WTC11 (cell line): ENCODE measurements around the gene STX5. TPM values are rescaled to one million over a fixed set of nuclear protein-coding genes. Genes with fewer than 3 reads are reported as not detected.

ENCODE experiments used
- ATAC-seq: fragments of 200-7000 bp; cut with Tn5 transposase; 2 replicates; pipeline ENCODE4 v1.10.0; 2021; ENCODE audit warnings: mild to moderate bottlenecking, moderate library complexity
- CTCF ChIA-PET: fragments of 300-600 bp; sonication (Branson Sonifier 250); formaldehyde crosslinking; loops from one replicate; lab custom pipeline; 2021; ENCODE audit warnings: antibody characterized with exemption; lab: Charles Lee
- POLR2A ChIA-PET: fragments of 350-600 bp; sonication (Branson Sonifier 250); formaldehyde crosslinking; loops from one replicate; lab custom pipeline; 2021; ENCODE audit warnings: antibody characterized with exemption; lab: Charles Lee
- DNase-seq: peaks from one replicate; pipeline ENCODE4 v3.0.0; 2021; ENCODE audit warnings: low spot score
- H3K27ac Mint-ChIP-seq: 2 replicates; pipeline ENCODE4 v1.8.0; 2021; ENCODE audit warnings: mixed read lengths
- H3K27me3 Mint-ChIP-seq: 2 replicates; pipeline ENCODE4 v1.8.0; 2021; ENCODE audit warnings: low read depth, mild to moderate bottlenecking, moderate library complexity, mixed read lengths
- H3K36me3 Mint-ChIP-seq: 2 replicates; pipeline ENCODE4 v1.8.0; 2021; ENCODE audit warnings: mixed read lengths
- H3K4me1 Mint-ChIP-seq: 2 replicates; pipeline ENCODE4 v1.8.0; 2022; ENCODE audit warnings: mixed read lengths
- H3K4me3 Mint-ChIP-seq: 2 replicates; pipeline ENCODE4 v1.8.0; 2021; ENCODE audit warnings: mild to moderate bottlenecking, moderate library complexity, mixed read lengths
- H3K9me3 Mint-ChIP-seq: 2 replicates; pipeline ENCODE4 v1.8.0; 2021; ENCODE audit warnings: mixed read lengths
- AFF4 ChIP-seq: sonication (generic); formaldehyde crosslinking; IDR thresholded peaks from 2 replicates; pipeline ENCODE4 v1.8.1; 2023; ENCODE audit warnings: mild to moderate bottlenecking, missing genetic modification reagents, borderline replicate concordance
- ATF2 ChIP-seq: sonication (generic); formaldehyde crosslinking; IDR thresholded peaks from 2 replicates; pipeline ENCODE4 v1.8.1; 2022; ENCODE audit warnings: low read depth, missing genetic modification reagents, borderline replicate concordance
- E2F1 ChIP-seq: sonication (generic); formaldehyde crosslinking; IDR thresholded peaks from 2 replicates; pipeline ENCODE4 v1.8.0; 2022; ENCODE audit warnings: mild to moderate bottlenecking, missing genetic modification reagents
- KAT7 ChIP-seq: sonication (generic); formaldehyde crosslinking; IDR thresholded peaks from 2 replicates; pipeline ENCODE4 v1.8.1; 2023; ENCODE audit warnings: missing genetic modification reagents, mild to moderate bottlenecking, borderline replicate concordance
- NR1H2 ChIP-seq: sonication (generic); formaldehyde crosslinking; IDR thresholded peaks from 2 replicates; pipeline ENCODE4 v1.9.0; 2021; ENCODE audit warnings: mild to moderate bottlenecking, moderate library complexity, missing genetic modification reagents
- PRDM15 ChIP-seq: sonication (generic); formaldehyde crosslinking; IDR thresholded peaks from 2 replicates; pipeline ENCODE4 v1.8.0; 2022; ENCODE audit warnings: missing genetic modification reagents
- SMAD3 ChIP-seq: sonication (generic); formaldehyde crosslinking; IDR thresholded peaks from 2 replicates; pipeline ENCODE4 v1.8.0; 2022; ENCODE audit warnings: missing genetic modification reagents, mild to moderate bottlenecking, borderline replicate concordance
- SP1 ChIP-seq: sonication (generic); formaldehyde crosslinking; conservative IDR thresholded peaks from 2 replicates; pipeline ENCODE4 v1.8.1; 2022; ENCODE audit warnings: missing genetic modification reagents
- TP53 ChIP-seq: sonication (generic); formaldehyde crosslinking; IDR thresholded peaks from 2 replicates; pipeline ENCODE4 v1.8.1; 2023; ENCODE audit warnings: mild to moderate bottlenecking, missing genetic modification reagents
- ZMAT4 ChIP-seq: fragments of 250-450 bp; sonication (Bioruptor Pico); IDR thresholded peaks from 2 replicates; pipeline ENCODE4 v1.9.0; 2021; ENCODE audit warnings: mild to moderate bottlenecking
- ZNF219 ChIP-seq: sonication (generic); formaldehyde crosslinking; IDR thresholded peaks from 2 replicates; pipeline ENCODE4 v1.8.0; 2023; ENCODE audit warnings: missing genetic modification reagents, mild to moderate bottlenecking, borderline replicate concordance
- ZNF317 ChIP-seq: sonication (generic); formaldehyde crosslinking; IDR thresholded peaks from 2 replicates; pipeline ENCODE4 v1.8.1; 2023; ENCODE audit warnings: low read depth, mild to moderate bottlenecking, moderate library complexity, missing genetic modification reagents, borderline replicate concordance
- ZSCAN18 ChIP-seq: fragments of 250-450 bp; sonication (Bioruptor Pico); IDR thresholded peaks from 2 replicates; pipeline ENCODE4 v2.1.2; 2022; ENCODE audit warnings: mild to moderate bottlenecking, moderate library complexity
- total RNA-seq: library from RNA; stranded (reverse); gene quantifications from 3 replicates; pipeline ENCODE4 v1.2.3, GENCODE V29; 2021

Gene STX5
- total RNA-seq, 1 experiment from 2014 or later, result 30.2 TPM

- peak overlapping the region; percentile 32; the same call in 1 of the 2 replicates for H3K27ac Mint-ChIP-seq
- POLR2A ChIA-PET, result interaction anchor here (0.6 to 1.1 kb wide), 2 partner anchors 18 to 867 kb away, joined by 3 read pairs; no protein-coding TSS in a partner anchor
- peaks cover 40% of the 10 kb centered on the region for H3K36me3 Mint-ChIP-seq
- peaks cover 15% of the 10 kb centered on the region for H3K4me1 Mint-ChIP-seq
- no peak overlapping the region for H3K4me3 Mint-ChIP-seq
- ATAC-seq (no peak), DNase-seq (no peak)
- TF ChIP-seq AFF4 (no peak), SMAD3 (CRISPR knock-in tag) (no peak), ZMAT4 (CRISPR knock-in tag) (no peak), NR1H2 (CRISPR knock-in tag) (no peak), ZNF219 (no peak), TP53 (no peak), E2F1 (CRISPR knock-in tag) (no peak), ZNF317 (CRISPR knock-in tag) (no peak), ATF2 (CRISPR knock-in tag) (no peak), PRDM15 (CRISPR knock-in tag) (no peak), KAT7 (no peak), SP1 (CRISPR knock-in tag) (no peak), ZSCAN18 (CRISPR knock-in tag) (no peak)
- CTCF ChIA-PET, result interaction anchor here (0.9 to 1.1 kb wide), 2 partner anchors 9 to 88 kb away, joined by 3 read pairs; no protein-coding TSS in a partner anchor
- H3K27me3 Mint-ChIP-seq, result no peaks in the 10 kb centered on the region
- no peaks in the 10 kb centered on the region for H3K9me3 Mint-ChIP-seq
These were observed 43.0 kb upstream of the STX5 start for GRCh38 chr11:62874851-62875250.
